GM12878 (cell line): Measurements from ENCODE around the gene TEF. TPM values are rescaled to one million over a fixed set of nuclear protein-coding genes. Genes with fewer than 3 reads are reported as not detected.

Experiments used
- CBX5 ChIP-seq: sonication (generic); IDR thresholded peaks from 2 replicates; pipeline ENCODE4 v1.6.1; 2016; ENCODE audit warnings: low read depth, moderate library complexity, mild to moderate bottlenecking, inconsistent platforms
- CHD4 ChIP-seq: fragments of 200-600 bp; sonication (generic); IDR thresholded peaks from 2 replicates; pipeline ENCODE4 v1.6.1; 2016; ENCODE audit warnings: mild to moderate bottlenecking
- CREM ChIP-seq: IDR thresholded peaks from 2 replicates; pipeline ENCODE4 v1.6.1; 2014; ENCODE audit warnings: antibody characterized with exemption, low read depth
- DPF2 ChIP-seq: fragments of 450-650 bp; IDR thresholded peaks from 2 replicates; pipeline ENCODE4 v1.6.1; 2017; ENCODE audit warnings: mild to moderate bottlenecking
- GABPA ChIP-seq: IDR thresholded peaks from 2 replicates; pipeline ENCODE4 v1.6.1; 2014; ENCODE audit warnings: antibody characterized with exemption, low read depth, mild to moderate bottlenecking, inconsistent platforms
- IKZF1 ChIP-seq: fragments of 450-650 bp; conservative IDR thresholded peaks from 2 replicates; pipeline ENCODE4 v1.6.1; 2017; ENCODE audit warnings: antibody characterized with exemption, mild to moderate bottlenecking
- MAX ChIP-seq: IDR thresholded peaks from 2 replicates; pipeline ENCODE4 v1.6.1; 2012; ENCODE audit warnings: low read depth, low read length, improper control_type of control experiment
- MTA2 ChIP-seq: fragments of 450-650 bp; IDR thresholded peaks from 2 replicates; pipeline ENCODE4 v1.6.1; 2016; ENCODE audit warnings: low read depth, mild to moderate bottlenecking, moderate library complexity
- MYC ChIP-seq: IDR thresholded peaks from 2 replicates; pipeline ENCODE4 v1.6.1; 2011; ENCODE audit warnings: mild to moderate bottlenecking, low read length, moderate library complexity, inconsistent platforms; ENCODE audit not compliant: insufficient read depth, insufficient replicate concordance, insufficient read length, severe bottlenecking
- NFIC ChIP-seq: IDR thresholded peaks from 2 replicates; pipeline ENCODE4 v1.6.1; 2012; ENCODE audit warnings: low read depth, mild to moderate bottlenecking, inconsistent platforms, low read length, moderate library complexity
- NR2C1 ChIP-seq: fragments of 450-650 bp; IDR thresholded peaks from 2 replicates; pipeline ENCODE4 v1.6.1; 2017; ENCODE audit warnings: antibody characterized with exemption, mild to moderate bottlenecking, moderate library complexity
- PML ChIP-seq: IDR thresholded peaks from 2 replicates; pipeline ENCODE4 v1.6.1; 2012; ENCODE audit warnings: low read length, inconsistent platforms
- POU2F2 ChIP-seq: IDR thresholded peaks from 3 replicates; pipeline ENCODE4 v1.6.1; 2011; ENCODE audit warnings: low read depth, mild to moderate bottlenecking, low read length, borderline replicate concordance
- RAD21 ChIP-seq: IDR thresholded peaks from 2 replicates; pipeline ENCODE4 v1.6.1; 2011; ENCODE audit warnings: mild to moderate bottlenecking, low read depth, low read length, moderate library complexity; ENCODE audit not compliant: insufficient read depth
- RELA ChIP-seq: fragments of 450-650 bp; IDR thresholded peaks from 2 replicates; pipeline ENCODE4 v1.8.0; 2014; ENCODE audit warnings: borderline replicate concordance; ENCODE audit not compliant: partially characterized antibody
- RELB ChIP-seq: fragments of 450-650 bp; IDR thresholded peaks from 2 replicates; pipeline ENCODE4 v1.6.1; 2017; ENCODE audit warnings: low read depth, mild to moderate bottlenecking, moderate library complexity
- SREBF2 ChIP-seq: IDR thresholded peaks from 2 replicates; pipeline ENCODE4 v1.6.1; 2012; ENCODE audit warnings: mild to moderate bottlenecking, low read length
- ZBTB40 ChIP-seq: fragments of 450-650 bp; IDR thresholded peaks from 2 replicates; pipeline ENCODE4 v1.6.1; 2016; ENCODE audit warnings: mild to moderate bottlenecking, moderate library complexity, borderline replicate concordance
- ZNF24 ChIP-seq: fragments of 450-650 bp; IDR thresholded peaks from 2 replicates; pipeline ENCODE4 v1.6.1; 2017; ENCODE audit warnings: antibody characterized with exemption, mild to moderate bottlenecking
- ZNF384 ChIP-seq: IDR thresholded peaks from 2 replicates; pipeline ENCODE4 v1.6.1; 2012; ENCODE audit warnings: low read depth, mild to moderate bottlenecking, low read length, improper control_type of control experiment, borderline replicate concordance
- ZNF687 ChIP-seq: fragments of 450-650 bp; IDR thresholded peaks from 2 replicates; pipeline ENCODE4 v1.6.1; 2017; ENCODE audit warnings: mild to moderate bottlenecking, moderate library complexity
- polyA plus RNA-seq, 11 experiments: library from polyadenylated mRNA; depleted of rRNA in 4 of 11; unstranded in 6 of 11; stranded (reverse) in 5 of 11; fragments of >200 nt; fragmentation: Nextera tagmentation in 4 of 11; fragmentation: Illumina TruSeq in 1 of 11; extraction: Ambion mirVana in 4 of 11; extraction: Trizol in 1 of 11; gene quantifications; 1 replicate in 1 of 11; 2 replicates in 10 of 11; pipeline versions ENCODE4 v1.2.1 to v1.2.3, GENCODE V29; 2011 to 2016; ENCODE audit warnings: inconsistent platforms in 2 of 11, missing spikeins in 2 of 11, low read depth in 1 of 11
- total RNA-seq, 4 experiments: library from RNA; depleted of rRNA in 3 of 4; stranded (reverse); fragments of >200 nt in 3 of 4; fragmentation: Illumina TruSeq in 1 of 4; extraction: Trizol in 1 of 4; gene quantifications; 2 replicates each; pipeline versions ENCODE4 v1.2.1 to v1.2.3, GENCODE V29; 2013 to 2021

Gene TEF
- total and polyA plus RNA-seq, 10 of the 15 experiments (the other 5 are each of a cell fraction or from before 2014, with no cell fraction given) = 0.23 to 4.9 (median 3.2) TPM

- no peak for TF ChIP-seq MAX
- peak; percentile 86 for TF ChIP-seq IKZF1
- TF ChIP-seq NFIC = no peak
- no peak for TF ChIP-seq RELA
- no peak for TF ChIP-seq GABPA
- peak; percentile 35; the same call in 1 of the 2 replicates for TF ChIP-seq NR2C1
- no peak for TF ChIP-seq ZNF384
- no peak for TF ChIP-seq ZNF687
- no peak for TF ChIP-seq PML
- peak; percentile 20; the same call in 1 of the 2 replicates for TF ChIP-seq ZBTB40
- TF ChIP-seq CHD4 = no peak
- no peak for TF ChIP-seq RAD21
- TF ChIP-seq DPF2 = no peak
- TF ChIP-seq SREBF2 = no peak
- TF ChIP-seq CREM = peak; percentile 66; the same call in 1 of the 2 replicates
- TF ChIP-seq ZNF24 = no peak
- no peak for TF ChIP-seq CBX5
- TF ChIP-seq MYC = no peak
- TF ChIP-seq MTA2 = peak; percentile 11; the same call in 1 of the 2 replicates
- TF ChIP-seq RELB = peak; percentile 46; the same call in 1 of the 2 replicates
- no peak for TF ChIP-seq POU2F2
These were observed 62.8 kb downstream of the TEF start (continued) for GRCh38 chr22:41444360-41445128.
